ENCODE measurements around the gene OPA1. TPM values are rescaled to one million over a fixed set of nuclear protein-coding genes. Genes with fewer than 3 reads are reported as not detected.

Gene OPA1
- total RNA-seq, 1 donor from 2014 or later: 105 TPM

DNA sequence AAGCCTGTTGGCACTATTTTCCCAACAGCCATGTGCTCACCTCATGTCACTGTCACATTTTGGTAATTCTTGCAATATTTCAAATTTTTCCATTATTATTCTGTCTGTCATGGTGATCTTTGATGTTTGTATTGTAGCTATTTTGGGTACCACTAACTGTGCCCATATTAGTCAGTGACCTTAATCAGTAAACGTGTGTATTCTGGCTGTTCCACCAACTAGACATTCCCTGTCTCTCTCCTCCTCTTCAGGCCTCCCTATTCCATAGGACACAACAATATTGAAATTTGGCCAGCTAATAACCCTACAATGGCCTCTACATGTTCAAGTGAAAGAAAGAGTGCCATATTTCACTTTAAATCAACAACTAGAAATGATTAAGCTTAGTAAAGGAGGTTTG lies 88.6 kb downstream of the OPA1 start:
- DNase-seq (no peak), ATAC-seq (ENCODE audit: poor library complexity) (no peak)
- intact Hi-C loops (cut with DNase I): no loop called here

DNA sequence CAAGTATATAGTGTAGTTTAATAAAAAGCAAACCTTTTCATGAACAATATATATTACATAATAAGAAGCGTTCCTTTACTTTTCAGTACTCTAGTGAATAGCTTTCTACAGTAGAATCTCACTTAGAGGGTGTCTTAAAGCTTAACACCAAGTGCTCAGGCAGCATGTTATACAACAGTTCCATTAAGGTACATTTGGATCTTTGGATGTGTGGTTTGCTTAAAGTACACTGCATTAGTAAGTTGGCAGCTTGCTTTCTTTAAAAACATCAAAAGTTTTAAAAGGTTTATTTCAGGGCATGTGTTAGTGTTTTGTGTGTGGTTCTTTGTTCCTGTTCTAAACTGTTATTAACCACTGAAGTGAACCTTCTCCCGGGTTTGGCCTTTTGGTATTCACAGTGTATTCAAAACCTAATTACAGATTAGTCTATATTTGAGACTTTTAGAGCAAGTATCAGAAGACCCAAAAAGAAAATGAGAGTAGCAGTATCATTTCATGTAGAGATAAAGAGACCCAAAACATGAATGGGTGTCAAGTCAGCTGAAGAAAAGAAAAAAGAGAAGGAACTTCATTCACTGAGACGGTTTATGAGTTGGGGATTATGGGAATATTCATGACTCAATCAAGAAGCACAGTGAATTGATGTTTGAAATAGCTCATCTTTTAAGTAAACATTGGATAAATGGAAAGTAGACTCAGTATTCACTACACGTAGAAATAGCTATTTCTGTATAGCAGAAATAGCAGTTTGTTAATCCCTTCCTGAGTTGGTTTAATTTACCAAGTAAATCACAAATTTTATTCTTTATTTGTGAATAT lies 93.9 kb downstream of the OPA1 start:
- intact Hi-C loops (cut with DNase I): no loop called here
- ATAC-seq (ENCODE audit: poor library complexity) (no peak), DNase-seq (no peak)

GRCh38 chr3:193688834-193689714 lies 96.1 kb downstream of the OPA1 start:
- intact Hi-C loops (cut with DNase I): no loop called here
- DNase-seq (no peak), ATAC-seq (ENCODE audit: poor library complexity) (no peak)

DNA sequence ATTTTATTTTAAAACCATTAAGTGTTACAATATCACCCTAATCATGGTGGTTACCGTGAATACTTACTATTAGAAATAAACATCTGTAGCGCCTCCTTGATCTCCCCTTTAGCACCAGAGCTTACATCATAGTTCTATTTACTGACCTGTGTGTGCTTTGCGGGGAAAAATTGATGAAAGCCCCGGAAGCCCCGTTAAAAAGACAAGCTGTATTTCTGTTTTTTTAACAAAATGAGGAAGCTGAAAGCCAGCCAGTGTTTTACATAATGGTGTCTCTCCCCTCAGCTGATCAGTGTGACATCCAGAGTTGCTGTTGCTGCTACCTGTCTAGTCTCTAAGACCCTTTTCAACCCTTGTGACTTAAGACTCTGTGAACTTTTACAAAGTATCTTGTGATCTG lies 100.8 kb downstream of the OPA1 start:
- DNase-seq (no peak), ATAC-seq (ENCODE audit: poor library complexity) (no peak)
- intact Hi-C loops (cut with DNase I): no loop called here

DNA sequence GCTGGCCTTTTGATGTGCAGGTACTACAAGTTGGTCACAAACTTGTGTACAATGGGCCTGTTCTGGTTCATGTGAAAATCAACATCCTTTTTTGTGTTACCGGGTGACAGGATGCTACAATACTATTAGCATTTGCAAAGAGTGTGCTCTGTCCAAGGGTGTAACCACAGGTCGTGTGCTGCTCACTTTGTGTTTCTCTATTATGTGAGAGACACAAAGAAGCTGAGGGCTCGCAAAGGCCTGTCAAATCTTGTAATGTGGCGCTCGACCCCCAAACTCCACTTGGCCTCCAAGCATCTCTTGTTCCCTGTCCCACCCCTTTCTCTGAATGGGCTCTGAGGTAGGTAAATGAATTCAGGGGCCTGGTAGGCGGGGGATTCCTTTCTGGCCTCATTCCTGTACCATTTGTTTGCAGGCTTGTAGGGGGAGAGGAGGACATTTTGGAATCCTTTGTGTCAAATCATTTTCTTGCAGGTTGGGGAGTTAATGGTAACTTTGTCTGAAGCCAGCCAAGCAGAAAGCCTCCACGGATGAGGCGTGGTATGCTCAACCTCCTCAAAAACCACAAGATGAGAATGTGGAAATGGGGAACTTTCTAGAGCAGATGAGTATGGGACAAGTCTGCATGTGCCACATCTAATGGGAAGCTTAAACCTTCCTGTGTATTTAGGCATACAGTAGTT lies 109.1 kb downstream of the OPA1 start:
- DNase-seq: no peak
- ATAC-seq (ENCODE audit: poor library complexity): no peak
- intact Hi-C loops (cut with DNase I): no loop called here

DNA sequence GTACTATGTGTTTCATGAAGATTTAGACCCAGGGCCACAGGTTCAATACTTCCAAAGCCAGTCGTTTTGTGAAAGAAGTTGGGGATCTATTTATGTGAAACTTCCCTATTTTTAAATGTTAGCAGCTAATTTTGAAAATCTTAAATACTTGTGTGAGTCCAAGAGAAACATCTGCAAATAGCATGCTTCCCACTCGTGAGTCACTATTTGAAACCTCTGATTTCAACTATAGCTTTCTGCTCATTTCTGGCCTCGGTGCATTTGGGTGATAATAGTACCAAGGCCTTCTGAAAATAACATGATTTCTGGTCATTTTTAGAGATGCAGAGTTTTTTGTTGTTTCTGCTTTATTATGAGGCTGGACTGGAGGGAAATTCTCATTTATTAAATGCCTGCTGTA lies 110.0 kb downstream of the OPA1 start:
- DNase-seq: no peak
- intact Hi-C loops (cut with DNase I): no loop called here
- ATAC-seq (ENCODE audit: poor library complexity): no peak

- no peak for ATAC-seq (ENCODE audit: poor library complexity)
- intact Hi-C loops (cut with DNase I): no loop called here
- no peak for DNase-seq
Observed at GRCh38 chr3:193704431-193704830, 111.4 kb downstream of the OPA1 start.

DNA sequence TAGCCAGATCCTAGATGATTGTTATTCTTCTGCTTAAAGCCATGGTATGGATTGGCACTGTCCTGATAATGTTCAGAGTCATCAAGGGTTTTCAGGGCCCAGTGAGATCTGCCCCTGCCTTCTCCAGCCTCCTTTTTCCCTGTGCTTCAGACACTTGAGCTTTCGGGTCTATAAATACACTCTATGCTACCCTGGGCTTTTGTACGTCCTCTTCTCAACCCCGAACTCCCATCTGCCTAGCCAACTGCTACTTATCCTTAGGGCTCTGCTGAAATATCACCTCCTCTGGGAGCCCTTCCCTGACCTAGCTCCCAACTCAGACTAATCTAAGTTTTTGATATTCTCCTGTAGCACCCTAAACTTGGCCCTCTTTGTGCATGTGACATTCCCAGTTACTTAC lies 115.3 kb downstream of the OPA1 start:
- intact Hi-C loops (cut with DNase I): no loop called here
- ATAC-seq (ENCODE audit: poor library complexity) (peak; percentile 34), DNase-seq (no peak)

DNA sequence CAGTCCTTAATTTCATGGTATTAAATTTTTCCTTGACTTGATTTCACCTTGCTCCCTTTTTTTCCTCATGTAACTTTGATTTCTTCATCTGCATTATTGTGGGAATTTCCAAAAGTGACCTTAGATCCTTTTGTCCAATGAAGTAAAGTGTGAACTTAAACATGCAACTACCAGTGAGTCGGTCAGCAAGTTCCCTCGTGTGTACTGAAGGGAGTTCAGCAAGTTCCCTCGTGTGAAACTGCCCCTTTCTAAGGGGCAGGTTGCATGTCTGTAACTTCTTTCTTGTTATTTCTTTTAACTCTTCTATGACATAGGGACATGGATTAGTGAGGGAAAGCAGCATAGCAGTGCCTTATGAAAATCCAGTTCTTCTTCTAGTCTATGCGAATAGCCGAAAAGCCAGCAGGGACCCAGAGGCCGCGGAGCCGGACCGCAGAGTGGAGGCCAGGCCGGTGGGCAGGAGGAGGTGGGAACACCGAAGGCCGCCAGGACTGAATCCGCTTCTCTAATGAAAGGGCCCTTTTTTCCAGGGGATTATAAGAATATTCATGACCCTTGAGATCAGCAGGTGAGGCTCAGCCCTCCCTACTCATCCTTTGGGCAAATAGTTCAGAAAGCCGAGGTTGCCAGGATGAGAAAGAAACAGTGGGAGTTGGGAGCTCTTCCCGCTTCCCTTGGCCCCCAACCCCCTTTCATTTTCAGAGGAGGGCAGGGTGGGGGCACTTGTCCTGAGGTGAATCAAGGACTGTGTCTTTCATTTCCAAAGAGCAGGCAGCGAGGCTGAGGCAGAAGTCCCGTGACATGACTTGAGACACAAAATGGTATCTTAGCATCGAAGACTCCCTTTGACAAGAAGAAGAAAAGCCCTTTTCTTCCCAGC lies 117.5 kb downstream of the OPA1 start:
- intact Hi-C loops (cut with DNase I): no loop called here
- ATAC-seq (ENCODE audit: poor library complexity) (no peak), DNase-seq (no peak)

GRCh38 chr3:193711166-193711485 lies 118.1 kb downstream of the OPA1 start:
- intact Hi-C loops (cut with DNase I): no loop called here
- no peak for DNase-seq
- no peak for ATAC-seq (ENCODE audit: poor library complexity)

DNA sequence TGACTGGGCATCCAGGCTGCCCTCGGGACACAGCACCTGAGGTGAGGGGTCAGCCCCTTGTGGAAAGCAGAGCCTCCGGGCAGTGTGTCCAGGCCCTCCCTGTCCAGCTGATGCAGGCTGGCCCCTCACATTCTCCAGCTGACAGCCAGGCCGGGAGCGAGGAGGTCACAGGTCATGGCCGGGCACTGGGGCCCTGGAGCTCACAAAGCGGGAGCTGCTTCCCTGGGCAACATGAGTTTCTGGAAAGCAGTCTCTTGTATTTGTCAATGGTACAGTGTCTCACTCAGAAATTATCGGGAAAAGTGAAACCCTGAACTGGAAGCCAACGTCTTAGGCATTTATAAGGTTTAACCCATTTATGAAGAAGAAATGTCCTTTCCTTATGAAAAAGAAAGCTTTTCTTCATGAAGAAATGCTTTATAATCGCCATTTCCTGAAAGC lies 118.5 kb downstream of the OPA1 start:
- no peak for DNase-seq
- intact Hi-C loops (cut with DNase I): no loop called here
- no peak for ATAC-seq (ENCODE audit: poor library complexity)

DNA sequence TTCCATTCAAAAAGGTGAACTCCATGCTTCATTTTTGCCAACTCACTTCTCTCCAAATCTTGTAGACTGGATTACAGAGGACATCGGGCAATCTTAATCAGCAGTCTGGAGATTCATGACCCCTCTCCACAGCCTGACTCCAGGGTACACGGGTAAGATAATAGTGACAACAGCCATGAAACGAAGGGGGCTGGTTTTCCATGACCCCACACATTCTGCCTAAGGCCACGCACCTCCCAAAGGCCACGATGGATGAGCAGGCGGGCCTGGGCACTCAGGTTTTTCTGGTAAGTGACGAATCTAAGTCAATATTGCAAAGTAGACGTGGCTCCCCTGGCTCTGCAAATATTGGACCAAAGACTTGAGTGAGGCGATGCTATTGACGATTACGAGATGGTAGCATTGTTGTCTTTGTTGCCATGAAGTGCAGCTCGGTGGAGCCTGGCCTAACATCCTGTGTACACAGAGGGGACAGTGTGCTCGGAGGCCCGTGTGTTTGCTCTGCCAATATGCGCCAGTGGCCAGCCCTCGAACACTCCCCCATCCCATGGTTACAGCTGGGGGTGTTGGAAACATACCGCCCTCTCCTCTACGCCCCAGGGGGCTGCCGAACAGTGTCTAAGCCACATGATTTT lies 119.1 kb downstream of the OPA1 start:
- no peak for ATAC-seq (ENCODE audit: poor library complexity)
- no peak for DNase-seq
- intact Hi-C loops (cut with DNase I): no loop called here

DNA sequence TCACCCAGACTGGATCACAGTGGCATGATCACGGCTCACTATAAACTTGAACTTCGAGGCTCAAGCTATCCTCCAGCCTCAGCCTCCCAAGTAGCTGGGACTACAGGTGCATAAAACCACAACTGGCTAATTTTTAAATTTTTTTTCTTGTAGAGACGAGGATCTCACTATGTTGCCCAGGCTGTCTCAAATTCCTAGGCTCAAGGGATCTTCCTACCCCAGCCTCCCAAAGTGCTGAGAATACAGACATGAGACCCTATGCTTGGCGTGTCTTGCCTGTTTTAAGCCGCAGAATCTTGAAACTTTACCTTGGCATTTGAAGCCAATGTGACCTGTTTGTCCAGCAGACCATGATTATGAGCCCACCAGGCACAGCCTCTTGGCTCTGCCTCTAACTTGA lies 119.9 kb downstream of the OPA1 start:
- intact Hi-C loops (cut with DNase I): no loop called here
- DNase-seq: no peak
- no peak for ATAC-seq (ENCODE audit: poor library complexity)

DNA sequence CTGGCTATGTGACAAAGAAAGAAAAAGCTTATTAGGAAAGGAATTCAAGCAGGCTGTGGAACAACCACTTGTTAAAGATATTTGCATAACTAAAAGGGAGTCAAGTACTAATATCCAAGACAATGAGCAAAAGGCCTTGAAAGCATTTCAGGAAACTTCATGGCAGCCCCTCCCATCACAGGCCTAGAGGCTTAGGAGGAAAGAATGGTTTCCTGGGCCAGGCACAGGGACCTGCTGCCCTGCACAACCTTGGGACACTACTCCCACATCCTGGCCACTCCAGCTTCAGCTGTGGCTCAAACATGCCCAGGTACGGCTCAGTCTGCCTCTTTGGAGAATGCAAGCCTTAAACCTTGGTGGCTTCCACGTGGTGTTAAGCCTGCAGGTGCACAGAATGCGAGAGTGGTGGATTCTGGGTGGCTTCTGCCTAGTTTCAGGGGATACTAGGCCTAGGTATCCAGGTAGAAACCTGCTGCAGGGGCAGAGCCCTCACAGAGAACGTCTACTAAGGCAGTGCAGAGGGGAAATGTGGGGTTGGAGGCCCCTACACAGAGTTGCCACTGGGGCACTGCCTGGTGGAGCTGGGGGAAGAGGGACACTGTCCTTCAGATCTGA lies 121.6 kb downstream of the OPA1 start:
- ATAC-seq (ENCODE audit: poor library complexity): no peak
- intact Hi-C loops (cut with DNase I): no loop called here
- no peak for DNase-seq

DNA sequence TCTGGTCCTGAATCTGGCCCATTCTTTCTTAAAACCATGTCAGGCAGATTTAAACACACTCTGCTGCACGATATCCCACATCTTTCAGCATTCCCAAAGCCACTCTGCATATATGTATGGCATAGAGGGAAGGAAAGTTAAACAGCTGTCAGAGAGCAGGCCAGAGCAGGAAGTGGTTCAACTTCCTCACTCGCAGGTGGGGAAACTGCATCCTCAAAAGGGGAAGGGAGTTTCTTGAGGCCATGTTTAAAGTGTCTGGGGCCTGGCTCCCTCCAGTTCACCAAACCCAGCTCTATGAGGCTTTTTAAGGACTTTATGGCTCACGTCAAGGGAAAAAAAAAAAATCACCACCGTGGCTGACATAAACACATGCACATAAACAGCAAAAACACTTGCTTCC lies 123.1 kb downstream of the OPA1 start:
- intact Hi-C loops (cut with DNase I): no loop called here
- ATAC-seq (ENCODE audit: poor library complexity): peak; percentile 34
- DNase-seq: no peak

DNA sequence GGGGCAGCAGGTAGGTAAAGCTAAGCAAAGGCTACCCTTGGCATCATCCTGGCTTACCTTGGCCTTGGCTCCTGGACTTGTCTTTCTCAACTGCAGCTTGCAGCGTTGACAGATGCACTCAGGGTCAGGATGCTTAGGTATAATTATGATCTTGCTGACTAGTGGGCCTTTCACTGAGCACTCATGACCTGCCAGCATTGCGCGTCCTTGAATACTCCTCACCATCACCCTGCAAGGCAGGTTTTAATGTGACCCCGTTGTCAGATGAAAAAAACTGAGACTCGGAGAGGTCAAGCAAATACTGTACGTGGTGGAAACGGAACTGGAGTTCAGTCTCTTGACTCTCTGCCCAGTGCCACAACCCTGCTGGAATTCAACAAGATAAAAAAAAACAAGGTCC lies 126.7 kb downstream of the OPA1 start:
- no peak for DNase-seq
- intact Hi-C loops (cut with DNase I): no loop called here
- peak; percentile 27 for ATAC-seq (ENCODE audit: poor library complexity)

- intact Hi-C loops (cut with DNase I): no loop called here
- ATAC-seq (ENCODE audit: poor library complexity) (no peak), DNase-seq (no peak)
Observed at GRCh38 chr3:193720169-193720568, 127.2 kb downstream of the OPA1 start.

DNA sequence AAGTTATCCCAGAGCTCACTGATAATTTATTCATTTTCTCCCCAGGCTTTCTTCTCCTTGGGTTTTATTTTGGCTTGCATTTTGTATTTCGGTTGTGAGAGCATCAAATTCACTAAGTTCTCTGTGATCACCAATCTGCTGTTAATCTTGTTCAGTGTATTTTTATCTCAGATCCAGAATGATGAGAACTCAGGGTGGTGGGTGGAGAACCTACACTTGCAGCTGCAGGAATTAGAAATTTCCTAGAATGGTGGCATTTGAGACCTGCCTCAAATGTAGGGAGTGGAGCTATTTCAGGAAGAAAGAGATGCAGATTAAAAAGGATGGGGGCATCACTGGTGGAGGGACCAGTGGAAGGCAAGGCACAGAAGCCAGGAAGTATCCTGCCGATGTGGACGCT lies 129.6 kb downstream of the OPA1 start:
- DNase-seq: no peak
- ATAC-seq (ENCODE audit: poor library complexity): no peak
- intact Hi-C loops (cut with DNase I): no loop called here
